Large intestine (tissue), 3 donors: ENCODE measurements around the gene PIP5K1A. TPM values are rescaled to one million over a fixed set of nuclear protein-coding genes. Genes with fewer than 3 reads are reported as not detected.
"Not testable (repeated sequence)": the region's sequence is repeated elsewhere in the genome, so short reads cannot be mapped to it uniquely, and the experiment has no call there.

ENCODE experiments used
- DNase-seq, 2 donors: peaks; one replicate each; pipeline versions ENCODE4 v3.0.0 to v3.0.0-alpha.2; 2013
- H3K27ac ChIP-seq: one replicate; pipeline ENCODE4 v1.5.1; 2013; ENCODE audit warnings: low read length
- H3K27me3 ChIP-seq: 2 replicates; pipeline ENCODE4 v1.6.1; 2013; ENCODE audit warnings: low read length; ENCODE audit not compliant: control insufficient read depth, insufficient read depth
- H3K36me3 ChIP-seq: 2 replicates; pipeline ENCODE4 v1.6.1; 2013; ENCODE audit warnings: low read length; ENCODE audit not compliant: control insufficient read depth, insufficient read depth
- H3K4me1 ChIP-seq: one replicate; pipeline ENCODE4 v1.6.1; 2013; ENCODE audit warnings: low read length; ENCODE audit not compliant: control insufficient read depth, insufficient read depth
- H3K4me3 ChIP-seq: one replicate; pipeline ENCODE4 v1.5.1; 2013; ENCODE audit warnings: low read length
- H3K9me3 ChIP-seq: one replicate; pipeline ENCODE4 v1.6.1; 2013; ENCODE audit warnings: mild to moderate bottlenecking, low read depth, low read length, moderate library complexity; ENCODE audit not compliant: control insufficient read depth
- WGBS: methylation state at CpG from one replicate; pipeline ENCODE4 v1.1.5; 2013; ENCODE audit warnings: low lambda C conversion rate; ENCODE audit not compliant: insufficient coverage; 5-methylcytosine and 5-hydroxymethylcytosine counted together
- polyA plus RNA-seq: library from polyadenylated mRNA; unstranded; fragments of 120-200 nt; gene quantifications from one replicate; pipeline ENCODE4 v1.2.1, GENCODE V29; 2013

PIP5K1A gene
- polyA plus RNA-seq, 1 donor, result 32.9 TPM

GRCh38 chr1:151254217-151255213, 56.2 kb downstream of the PIP5K1A start, which contains the start of gene PSMD4:
Gene PSMD4 (plus strand): TSS chr1:151254734. CDS start chr1:151254783, 49 bp downstream.
- Histone ChIP-seq H3K4me3 (peak within 1 kb of the TSS; percentile 66), H3K27ac (peak within 1 kb of the TSS; percentile 42), H3K36me3 (peaks cover 4% of the 10 kb centered on the region), H3K4me1 (peaks cover 4% of the 10 kb centered on the region), H3K9me3 (no peaks in the 10 kb centered on the region), H3K27me3 (no peaks in the 10 kb centered on the region)
- peak; percentile 97 to 98 for DNase-seq
- WGBS, result 0% methylated on average over 7 of the region's 56 CpGs

GRCh38 chr1:151255381-151255780, 57.0 kb downstream of the PIP5K1A start:
- H3K36me3 ChIP-seq, result no peaks in the 10 kb centered on the region
- DNase-seq, result no peak
- H3K9me3 ChIP-seq, result no peaks in the 10 kb centered on the region
- H3K27ac ChIP-seq, result peak overlapping the region; percentile 42
- H3K4me3 ChIP-seq, result peak overlapping the region; percentile 66
- H3K27me3 ChIP-seq, result no peaks in the 10 kb centered on the region
- WGBS, result 0% methylated on average over 1 of the region's 10 CpGs
- peaks cover 4% of the 10 kb centered on the region for H3K4me1 ChIP-seq

DNA sequence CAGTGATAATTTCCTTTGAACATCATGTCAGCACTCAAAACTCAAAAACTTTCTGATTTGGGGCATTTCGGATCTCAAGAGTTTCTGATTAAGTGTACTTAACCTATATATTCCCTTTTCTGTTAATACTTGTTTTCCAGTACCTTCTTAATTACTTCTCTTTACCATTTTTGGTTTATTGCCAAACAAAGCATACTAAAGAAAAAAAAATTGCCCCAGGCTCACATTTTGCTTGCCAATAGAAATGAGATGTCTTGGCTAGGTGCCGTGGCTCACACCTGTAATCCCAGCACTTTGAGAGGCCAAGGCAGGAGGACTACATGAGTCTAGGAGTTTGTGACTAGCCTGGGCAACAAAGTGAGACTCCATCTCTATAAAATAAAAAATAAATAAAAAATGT, 61.0 kb downstream of the PIP5K1A start:
- WGBS, result no CpG with 5 or more reads among the region's 2 CpGs
- Histone ChIP-seq H3K27me3 (no peaks in the 10 kb centered on the region), H3K36me3 (peaks cover 11% of the 10 kb centered on the region), H3K9me3 (no peaks in the 10 kb centered on the region), H3K4me3 (no peak overlapping the region), H3K27ac (no peak overlapping the region), H3K4me1 (peaks cover 4% of the 10 kb centered on the region)
- no peak for DNase-seq

DNA sequence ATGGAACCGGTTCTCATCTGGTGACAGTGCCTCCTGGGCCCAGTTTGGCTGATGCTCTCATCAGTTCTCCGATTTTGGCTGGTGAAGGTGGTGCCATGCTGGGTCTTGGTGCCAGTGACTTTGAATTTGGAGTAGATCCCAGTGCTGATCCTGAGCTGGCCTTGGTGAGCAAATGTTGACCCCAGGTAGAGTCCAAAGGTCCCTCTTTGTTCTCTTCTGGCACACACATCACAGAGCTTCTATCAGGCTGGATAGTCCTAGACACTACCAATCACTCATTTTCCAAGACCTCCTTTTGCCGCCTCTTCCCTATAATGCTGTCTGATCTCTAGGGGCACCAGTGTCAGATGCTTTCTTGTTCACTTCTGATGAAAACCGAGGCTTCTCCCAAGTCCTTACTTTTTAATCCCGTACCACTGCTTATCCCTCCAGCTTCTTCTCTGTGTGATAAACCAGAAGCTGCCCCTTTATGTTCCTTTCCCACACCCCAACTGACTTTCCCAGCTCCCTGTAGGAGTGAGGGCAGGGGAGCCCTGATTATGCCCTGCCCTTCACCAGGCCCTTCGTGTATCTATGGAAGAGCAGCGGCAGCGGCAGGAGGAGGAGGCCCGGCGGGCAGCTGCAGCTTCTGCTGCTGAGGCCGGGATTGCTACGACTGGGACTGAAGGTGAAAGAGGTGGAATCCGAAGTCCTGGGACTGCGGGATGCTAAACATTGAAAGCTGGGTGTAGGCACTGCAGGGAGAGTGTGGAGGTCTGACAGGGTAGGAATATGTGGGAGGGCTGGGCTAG, 67.3 kb downstream of the PIP5K1A start:
- Histone ChIP-seq H3K9me3 (no peaks in the 10 kb centered on the region), H3K27ac (no peak overlapping the region), H3K4me1 (no peaks in the 10 kb centered on the region), H3K27me3 (no peaks in the 10 kb centered on the region), H3K36me3 (peaks cover 48% of the 10 kb centered on the region), H3K4me3 (no peak overlapping the region)
- no CpG with 5 or more reads among the region's 14 CpGs for WGBS
- DNase-seq, result no peak

DNA sequence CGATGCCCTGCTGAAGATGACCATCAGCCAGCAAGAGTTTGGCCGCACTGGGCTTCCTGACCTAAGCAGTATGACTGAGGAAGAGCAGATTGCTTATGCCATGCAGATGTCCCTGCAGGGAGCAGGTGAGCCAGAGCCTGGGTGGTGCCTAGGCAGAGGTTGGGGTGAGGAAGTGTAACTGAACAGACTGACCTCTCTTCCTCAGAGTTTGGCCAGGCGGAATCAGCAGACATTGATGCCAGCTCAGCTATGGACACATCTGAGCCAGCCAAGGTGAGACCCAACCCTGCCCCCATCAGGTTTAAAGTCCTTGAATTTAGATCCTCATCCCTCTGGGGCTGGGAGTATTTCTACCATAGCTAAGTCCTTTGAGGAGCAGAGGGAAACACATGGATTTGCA, 68.0 kb downstream of the PIP5K1A start:
- Histone ChIP-seq H3K4me3 (no peak overlapping the region), H3K27me3 (no peaks in the 10 kb centered on the region), H3K27ac (no peak overlapping the region), H3K9me3 (no peaks in the 10 kb centered on the region), H3K36me3 (peaks cover 48% of the 10 kb centered on the region), H3K4me1 (no peaks in the 10 kb centered on the region)
- no peak for DNase-seq
- no CpG with 5 or more reads among the region's 3 CpGs for WGBS

DNA sequence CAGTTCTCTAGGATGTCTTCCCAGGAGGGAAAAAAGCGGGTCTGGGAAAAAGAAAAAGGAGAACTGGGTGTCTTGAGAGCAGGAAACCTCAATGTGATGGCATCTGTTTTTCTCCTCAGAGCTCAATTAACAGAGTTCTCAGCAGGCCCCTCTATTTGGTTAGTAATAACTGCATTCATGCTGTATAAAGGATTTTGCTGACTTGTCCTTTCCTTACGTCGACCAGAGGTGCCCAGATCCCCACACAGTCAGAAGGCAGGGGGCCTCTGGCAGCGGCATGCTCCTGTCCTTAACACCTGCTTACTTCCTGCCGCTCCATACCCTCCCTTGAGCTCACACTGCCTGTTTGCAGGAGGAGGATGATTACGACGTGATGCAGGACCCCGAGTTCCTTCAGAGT, 68.5 kb downstream of the PIP5K1A start:
- no peak overlapping the region for H3K27ac ChIP-seq
- peaks cover 48% of the 10 kb centered on the region for H3K36me3 ChIP-seq
- H3K4me1 ChIP-seq, result no peaks in the 10 kb centered on the region
- no peaks in the 10 kb centered on the region for H3K27me3 ChIP-seq
- no peaks in the 10 kb centered on the region for H3K9me3 ChIP-seq
- no peak for DNase-seq
- H3K4me3 ChIP-seq, result no peak overlapping the region
- WGBS, result 90% methylated on average over 2 of the region's 8 CpGs

DNA sequence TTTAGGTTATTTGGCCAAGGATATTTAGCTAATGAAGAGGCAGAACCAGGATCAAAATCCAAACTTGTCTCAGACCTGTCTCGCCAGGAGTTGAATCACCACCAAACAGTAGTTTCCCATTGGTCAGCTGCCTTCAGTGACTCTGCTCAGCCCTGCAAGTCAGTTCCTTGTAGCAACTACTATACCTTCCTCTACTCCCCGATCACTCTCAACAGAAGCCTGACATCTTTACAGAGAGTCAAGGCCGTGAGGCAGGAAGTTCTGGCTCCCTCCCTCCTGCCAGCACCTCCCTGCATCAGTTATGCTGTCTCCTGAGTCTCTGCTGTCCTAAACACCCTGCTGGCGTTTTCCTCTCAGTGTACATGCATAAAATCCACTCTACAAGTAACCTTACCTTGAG, 69.4 kb downstream of the PIP5K1A start:
- no peaks in the 10 kb centered on the region for H3K27me3 ChIP-seq
- H3K9me3 ChIP-seq, result no peaks in the 10 kb centered on the region
- no peak for DNase-seq
- H3K27ac ChIP-seq, result no peak overlapping the region
- no peaks in the 10 kb centered on the region for H3K4me1 ChIP-seq
- no CpG with 5 or more reads among the region's 4 CpGs for WGBS
- H3K36me3 ChIP-seq, result peaks cover 45% of the 10 kb centered on the region
- no peak overlapping the region for H3K4me3 ChIP-seq

DNA sequence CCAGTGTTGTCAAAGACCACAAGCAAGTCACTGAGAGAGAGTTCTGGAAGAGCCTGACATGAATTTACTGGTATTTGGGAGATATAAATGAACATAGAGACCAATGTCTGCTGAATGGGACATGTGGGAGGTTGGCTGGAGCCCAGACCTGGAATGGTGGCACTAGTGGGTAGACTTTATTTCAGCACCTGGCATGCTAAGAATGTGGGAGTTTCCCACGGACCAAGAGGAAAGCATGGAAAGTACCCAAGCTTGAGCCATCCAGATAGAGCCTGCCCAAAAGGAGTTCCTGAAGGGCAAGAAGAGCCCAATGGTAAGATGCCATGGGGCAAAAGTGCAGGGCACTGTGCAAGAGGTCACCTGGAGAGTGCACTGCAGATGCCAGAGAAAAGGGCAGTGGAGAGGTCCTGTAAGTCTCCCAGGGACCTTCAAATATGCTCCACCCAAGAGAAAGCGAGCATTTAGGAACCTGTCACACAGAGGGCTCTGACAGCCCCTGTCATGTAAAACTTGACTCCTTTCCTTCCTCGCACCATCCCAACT, 75.6 kb downstream of the PIP5K1A start:
- no peak for DNase-seq
- no peaks in the 10 kb centered on the region for H3K9me3 ChIP-seq
- H3K27me3 ChIP-seq, result no peaks in the 10 kb centered on the region
- peaks cover 2% of the 10 kb centered on the region for H3K36me3 ChIP-seq
- H3K27ac ChIP-seq, result no peak overlapping the region
- no peaks in the 10 kb centered on the region for H3K4me1 ChIP-seq
- H3K4me3 ChIP-seq, result no peak overlapping the region
- WGBS, result no CpG with 5 or more reads among the region's 3 CpGs

DNA sequence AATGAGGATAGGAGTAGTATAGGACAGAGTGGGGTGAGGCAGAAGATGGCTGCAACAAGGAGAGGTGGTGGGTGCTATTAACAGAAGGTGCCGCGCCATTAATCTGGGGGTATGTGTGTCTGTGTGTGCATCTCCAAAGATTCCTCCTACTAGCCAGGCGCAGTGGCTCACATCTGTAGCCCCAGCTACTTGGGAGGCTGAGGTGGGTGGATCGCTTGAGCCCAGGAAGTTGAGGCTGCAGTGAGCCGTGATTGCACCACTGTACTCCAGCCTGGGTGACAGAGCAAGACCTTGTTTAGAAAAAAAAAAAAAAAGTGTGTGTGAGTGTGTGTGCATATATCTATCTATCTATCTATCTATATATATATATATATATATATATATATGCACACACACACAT, 77.0 kb downstream of the PIP5K1A start:
- not testable (repeated sequence) for H3K4me1 ChIP-seq, DNase-seq, H3K9me3 ChIP-seq, H3K27me3 ChIP-seq, H3K4me3 ChIP-seq, H3K27ac ChIP-seq, H3K36me3 ChIP-seq
- WGBS, result no CpG with 5 or more reads among the region's 5 CpGs

GRCh38 chr1:151277249-151277648, 78.9 kb downstream of the PIP5K1A start:
- no peak overlapping the region for H3K27ac ChIP-seq
- no peak for DNase-seq
- no peaks in the 10 kb centered on the region for H3K27me3 ChIP-seq
- H3K9me3 ChIP-seq, result no peaks in the 10 kb centered on the region
- WGBS, result 100% methylated on average over 1 of the region's 2 CpGs
- H3K4me3 ChIP-seq, result no peak overlapping the region
- H3K36me3 ChIP-seq, result no peaks in the 10 kb centered on the region
- peaks cover 4% of the 10 kb centered on the region for H3K4me1 ChIP-seq
